HG03280 (cell line): ENCODE measurements around the gene MAP3K20.
"Not testable (repeated sequence)": the region's sequence is repeated elsewhere in the genome, so short reads cannot be mapped to it uniquely, and the experiment has no call there.

Experiments used
- ATAC-seq: cut with Tn5 transposase; IDR thresholded peaks from one replicate; pipeline ENCODE4 v1.9.1; 2021; ENCODE audit warnings: mild to moderate bottlenecking, moderate library complexity; ENCODE audit not compliant: unreplicated experiment

MAP3K20 gene

DNA sequence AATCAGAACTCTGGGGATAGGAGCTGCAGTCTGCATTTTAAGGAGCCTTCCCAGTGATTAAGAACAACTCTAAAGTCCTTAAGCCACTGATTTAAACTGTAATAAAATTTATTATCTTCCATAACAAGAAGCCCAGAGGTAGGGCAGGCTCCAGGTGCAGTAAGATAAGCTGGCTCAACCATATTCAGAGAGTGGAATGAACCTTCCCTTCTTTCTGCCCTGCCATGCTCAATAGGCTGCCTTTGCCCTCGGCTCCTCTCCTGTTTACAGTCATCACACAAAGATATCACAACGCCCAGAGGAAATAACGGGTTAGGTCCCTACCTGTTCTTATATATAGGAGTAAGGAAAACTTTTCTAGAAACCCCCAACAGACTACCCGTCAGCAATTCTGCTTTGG is 188.5 kb downstream of the MAP3K20 start:
- no peak for ATAC-seq

DNA sequence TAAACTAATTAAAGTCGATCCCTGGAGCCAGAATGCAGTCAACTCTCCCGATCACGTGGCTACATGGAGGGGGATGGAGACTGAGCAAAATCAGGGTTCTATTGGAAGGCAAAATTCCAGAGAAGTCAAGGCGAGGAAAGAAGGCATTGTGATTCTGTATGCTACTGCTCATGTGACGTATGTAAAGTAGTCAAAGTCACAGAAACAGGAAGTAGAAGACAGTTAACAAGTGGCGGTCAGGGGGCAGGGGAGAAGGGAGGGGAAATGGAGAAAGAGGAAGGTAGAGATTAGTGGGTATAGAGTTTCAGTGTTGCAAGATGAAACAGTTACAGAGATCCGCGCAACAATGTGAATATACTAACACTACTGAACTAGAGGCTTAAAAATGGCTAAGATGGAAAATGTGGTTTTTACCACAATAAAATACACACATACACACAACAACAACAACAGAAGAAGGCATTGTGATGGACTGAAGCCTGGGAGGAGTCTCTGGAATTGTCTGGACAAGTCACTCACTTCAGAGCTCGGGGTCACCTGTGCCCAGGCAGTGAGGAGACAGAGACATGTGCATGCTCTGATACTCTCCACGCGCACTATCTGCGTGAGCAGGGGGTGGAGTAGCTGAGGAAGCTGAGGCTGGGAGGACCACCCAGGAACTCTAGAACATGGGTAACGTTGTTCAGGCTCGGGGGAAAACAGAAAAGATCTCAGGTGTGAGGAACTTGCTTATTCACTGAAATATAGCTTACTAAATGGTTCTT is 189.1 kb downstream of the MAP3K20 start:
- peak; percentile 97 for ATAC-seq

DNA sequence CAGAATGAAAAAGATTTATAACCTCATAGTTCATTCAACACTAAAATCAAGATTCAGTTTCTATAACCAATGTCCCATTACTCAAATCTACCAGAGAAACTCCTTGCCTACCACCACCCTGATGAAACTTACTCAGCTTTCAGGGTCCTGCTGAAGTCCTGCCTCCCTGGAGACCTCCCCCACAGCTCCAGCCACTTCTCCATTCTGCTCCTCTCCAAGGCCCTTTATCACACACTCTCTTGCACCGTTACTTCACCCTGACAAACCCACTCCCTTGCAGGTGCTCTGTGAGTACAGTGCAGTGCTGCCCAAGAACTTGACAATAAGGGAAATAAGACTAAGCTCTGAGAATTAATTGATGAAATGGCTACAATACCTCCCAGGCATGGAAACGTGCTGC is 195.5 kb downstream of the MAP3K20 start:
- ATAC-seq: no peak

DNA sequence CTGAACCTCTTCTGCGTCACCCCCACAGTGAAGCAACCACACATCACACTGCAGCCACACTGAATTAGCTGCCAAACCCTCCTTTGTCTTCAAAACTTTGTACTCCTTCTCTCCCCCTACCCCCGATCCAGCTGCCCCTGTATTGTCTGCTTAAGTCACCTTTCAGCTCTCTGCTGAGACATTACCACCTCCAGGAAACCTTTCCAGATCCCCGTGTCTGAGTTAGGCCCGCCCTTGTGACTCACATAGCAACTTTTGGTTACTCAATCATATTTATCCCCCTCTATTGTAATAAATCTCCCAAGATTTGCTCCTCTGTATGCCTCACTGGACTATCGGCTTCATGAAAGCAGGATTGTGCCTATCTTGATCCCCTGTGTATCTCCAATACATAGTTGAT is 196.2 kb downstream of the MAP3K20 start:
- no peak for ATAC-seq

DNA sequence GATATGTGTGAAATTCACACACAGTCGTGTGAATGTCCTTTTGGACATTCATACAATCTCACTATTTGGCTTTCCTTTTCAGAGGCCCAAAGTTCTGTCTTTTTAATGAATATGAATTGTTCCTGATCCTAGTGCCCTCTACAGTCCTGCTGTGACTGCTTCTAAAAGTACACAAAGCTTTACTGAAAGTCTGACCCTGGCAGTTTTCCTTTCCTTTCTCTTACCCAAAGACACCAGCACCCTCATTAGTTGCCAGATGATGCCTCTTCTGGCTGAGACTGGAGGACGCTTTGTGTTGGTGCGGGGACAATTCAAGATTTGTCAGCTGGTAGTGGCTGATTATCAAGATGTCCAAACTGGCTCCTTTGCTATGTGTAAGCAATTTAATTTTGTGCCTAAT is 197.2 kb downstream of the MAP3K20 start:
- no peak for ATAC-seq

DNA sequence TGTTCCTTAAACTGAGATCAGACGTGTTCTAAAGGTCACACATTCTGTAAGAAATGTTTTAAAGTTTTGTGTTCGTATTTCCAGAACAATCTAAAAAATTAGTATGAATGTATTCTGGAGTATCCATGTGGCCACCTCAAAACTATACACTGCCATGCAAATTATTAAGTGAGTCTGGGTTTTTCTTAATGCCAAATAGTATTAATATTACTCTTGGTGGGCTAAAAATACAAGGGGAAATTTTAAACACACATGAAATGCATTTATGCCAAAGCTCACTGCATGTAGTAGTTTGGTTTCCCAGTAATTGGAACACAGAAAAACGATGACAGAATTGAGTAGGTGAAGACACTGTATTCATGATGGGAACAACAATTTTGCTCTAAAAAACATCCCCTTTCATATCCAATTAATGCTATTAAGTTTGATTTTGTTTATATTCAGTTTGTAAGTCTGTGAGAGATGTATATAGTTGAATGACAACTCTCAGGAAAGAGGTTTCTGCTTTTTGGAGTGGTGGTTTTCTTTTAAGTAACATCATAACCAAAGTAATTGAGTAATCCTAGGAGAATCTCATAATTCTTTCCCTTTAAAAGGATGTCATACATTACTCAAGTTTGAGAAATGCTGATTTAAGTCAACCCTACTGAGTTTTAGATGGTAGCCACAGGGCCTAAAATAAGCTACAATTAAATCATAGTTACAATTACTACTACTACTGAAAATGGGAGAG is 203.3 kb downstream of the MAP3K20 start:
- no peak for ATAC-seq

DNA sequence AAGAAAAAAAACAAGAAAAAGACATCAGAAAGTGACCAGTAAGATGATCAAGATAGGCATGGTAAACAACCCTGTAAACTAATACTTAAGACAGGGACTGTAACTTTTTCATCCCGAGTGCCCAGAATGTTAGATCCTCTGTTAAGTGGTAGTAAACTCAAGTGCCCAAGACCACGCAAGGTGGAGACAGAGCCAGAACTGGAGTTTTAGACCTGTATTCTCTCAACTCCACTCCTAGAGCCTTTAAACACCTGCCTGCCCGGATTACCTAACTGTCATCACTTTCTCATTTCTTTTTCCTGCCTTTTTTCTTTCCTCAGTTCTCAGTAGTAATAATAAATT is 203.9 kb downstream of the MAP3K20 start:
- no peak for ATAC-seq

DNA sequence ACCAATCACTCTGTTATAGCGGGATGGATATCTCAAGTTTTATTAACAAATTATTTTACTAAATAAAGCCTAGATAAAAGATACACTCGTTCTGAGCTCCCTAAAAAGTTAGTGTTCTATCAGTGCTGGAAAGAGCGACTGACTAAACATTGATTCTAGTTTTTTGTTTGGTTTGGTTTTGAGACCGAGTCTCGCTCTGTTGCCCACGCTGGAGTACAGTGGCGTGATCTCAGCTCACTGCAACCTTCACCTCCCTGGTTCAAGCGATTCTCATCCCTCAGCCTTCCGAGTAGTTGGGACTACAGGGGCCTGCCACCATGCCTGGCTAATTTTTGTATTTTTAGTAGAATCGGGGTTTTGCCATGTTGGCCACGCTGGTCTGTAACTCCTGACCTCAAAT is 205.2 kb downstream of the MAP3K20 start:
- no peak for ATAC-seq

DNA sequence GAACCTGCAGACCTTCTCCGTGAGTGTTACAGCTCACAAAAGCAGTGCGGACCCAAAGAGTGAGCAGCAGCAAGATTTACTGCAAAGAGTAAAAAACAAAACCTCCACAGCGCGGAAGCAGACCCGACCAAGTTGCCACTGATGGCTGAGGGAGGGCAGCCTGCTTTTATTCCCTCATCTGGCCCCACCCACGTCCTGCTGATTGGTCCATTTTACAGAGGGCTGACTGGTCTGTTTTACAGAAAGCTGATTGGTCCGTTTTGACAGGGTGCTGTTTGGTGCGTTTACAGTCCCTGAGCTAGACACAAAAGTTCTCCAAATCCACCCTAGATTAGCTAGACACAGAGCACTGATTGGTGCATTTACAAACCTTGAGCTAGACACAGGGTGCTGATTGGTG is 206.3 kb downstream of the MAP3K20 start:
- ATAC-seq: not testable (repeated sequence)

DNA sequence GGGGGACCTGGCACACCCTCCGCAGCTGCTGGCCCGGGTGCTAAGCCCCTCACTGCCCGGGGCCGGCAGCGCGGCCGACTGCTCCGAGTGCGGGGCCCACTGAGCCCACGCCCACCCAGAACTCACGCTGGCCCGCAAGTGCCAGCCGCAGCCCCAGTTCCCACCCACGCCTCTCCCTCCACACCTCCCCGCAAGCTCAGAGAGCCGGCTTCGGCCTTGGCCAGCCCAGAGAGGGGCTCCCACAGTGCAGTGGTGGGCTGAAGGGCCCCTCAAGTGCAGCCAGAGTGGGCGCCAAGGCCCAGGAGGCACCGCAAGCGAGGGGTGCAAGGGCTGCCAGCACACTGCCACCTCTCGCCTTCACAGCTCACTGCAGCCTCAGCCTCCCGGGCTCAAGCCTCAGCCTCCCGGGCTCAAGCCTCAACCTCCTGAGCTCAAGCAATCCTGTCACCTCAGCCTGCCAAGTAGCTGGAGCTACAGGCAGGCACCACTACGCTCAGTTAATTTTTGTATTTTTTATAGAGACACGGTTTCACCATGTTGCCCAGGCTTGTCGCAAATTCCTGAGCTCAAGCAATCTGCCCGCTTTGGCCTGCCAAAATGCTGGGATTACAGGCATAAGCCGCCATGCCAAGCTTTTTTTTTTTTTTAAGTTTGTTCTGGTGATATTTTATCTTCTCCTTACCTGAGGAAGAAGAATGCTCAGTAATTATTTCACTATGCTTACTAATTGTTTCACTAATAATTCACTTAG is 207.3 kb downstream of the MAP3K20 start:
- no peak for ATAC-seq

DNA sequence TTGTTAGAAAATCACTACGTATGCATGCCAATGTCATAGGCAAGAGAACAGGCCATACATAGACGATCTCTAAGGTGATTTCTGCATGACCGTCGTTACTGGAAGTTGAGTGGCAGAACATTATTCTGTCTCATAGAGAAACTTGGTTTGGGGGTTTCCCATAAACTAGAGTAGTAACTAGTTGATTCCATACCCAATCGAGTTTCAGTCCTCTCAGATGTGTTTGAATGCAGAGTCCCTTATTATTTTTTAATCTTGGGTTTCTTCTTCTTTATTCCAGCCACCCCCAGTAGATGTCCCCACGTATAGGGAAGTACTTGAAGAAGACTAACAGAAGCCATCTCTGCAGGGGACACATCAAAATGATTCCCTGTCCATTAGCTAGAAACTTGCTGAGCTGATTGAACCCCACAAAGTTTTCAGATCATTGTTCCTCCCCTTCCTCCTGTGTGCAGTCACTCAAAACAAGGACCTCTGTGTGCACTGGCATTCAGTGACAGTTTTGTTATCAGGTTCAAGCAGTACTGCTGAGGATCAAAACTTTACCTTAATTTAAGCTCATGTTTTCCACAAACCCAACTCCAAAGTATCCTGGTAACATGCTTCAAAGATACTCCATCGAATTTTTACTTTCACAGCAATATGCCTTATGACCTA is 210.6 kb downstream of the MAP3K20 start:
- no peak for ATAC-seq

DNA sequence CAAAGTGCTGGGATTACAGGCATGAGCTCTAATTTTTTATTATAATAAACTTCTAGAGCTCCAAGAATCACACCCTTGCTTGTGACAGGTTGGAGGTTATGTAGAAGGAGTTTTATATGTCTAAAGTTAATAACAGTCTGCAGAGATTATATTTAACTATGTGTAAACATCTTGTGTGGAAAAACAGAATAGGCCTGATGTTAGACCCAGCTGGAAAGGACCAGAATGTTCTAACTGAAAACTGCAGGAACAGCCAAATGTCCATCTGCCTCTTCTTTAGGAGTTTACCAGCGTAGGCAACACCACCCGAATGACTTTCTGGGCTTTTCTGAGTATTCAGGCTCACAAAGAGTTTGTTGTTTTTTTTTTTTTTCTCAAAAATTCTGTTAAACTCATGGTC is 211.9 kb downstream of the MAP3K20 start:
- no peak for ATAC-seq

DNA sequence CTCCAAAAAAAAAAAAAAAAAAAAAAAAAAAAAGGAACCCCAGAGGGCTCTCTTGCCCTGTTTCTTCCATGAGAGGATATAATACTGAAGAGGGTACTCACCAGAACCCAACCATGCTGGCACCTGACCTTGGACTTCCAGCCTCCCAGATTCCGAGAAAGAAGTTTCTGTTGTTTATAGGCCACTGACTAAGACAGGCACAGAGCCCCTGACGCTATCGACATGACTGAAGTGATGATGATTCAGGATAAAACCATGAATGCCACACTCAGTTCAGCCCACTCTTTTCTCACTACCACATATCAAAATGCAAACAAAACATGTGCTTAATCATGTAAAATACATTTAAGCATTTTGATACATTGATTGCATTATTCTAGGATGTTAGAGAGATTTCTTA is 212.9 kb downstream of the MAP3K20 start:
- ATAC-seq: no peak

DNA sequence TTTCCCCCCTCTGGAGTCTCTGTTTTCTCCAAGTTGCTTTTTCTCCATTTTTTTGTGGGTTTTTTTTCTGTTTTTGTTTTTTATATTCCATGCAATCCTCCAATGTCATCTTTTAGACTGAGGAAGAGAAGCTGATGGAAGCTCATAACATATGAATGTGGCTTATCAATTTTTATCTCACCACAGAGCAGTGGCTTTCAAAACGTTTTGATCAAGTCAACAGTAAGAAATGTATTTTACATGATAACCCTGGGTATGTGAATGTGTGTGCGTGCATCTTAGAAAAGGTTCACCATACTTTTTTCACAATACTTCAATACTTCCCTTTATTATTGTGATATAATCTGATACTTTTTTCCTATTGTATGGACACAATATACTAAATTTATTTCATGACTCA is 214.4 kb downstream of the MAP3K20 start:
- no peak for ATAC-seq

DNA sequence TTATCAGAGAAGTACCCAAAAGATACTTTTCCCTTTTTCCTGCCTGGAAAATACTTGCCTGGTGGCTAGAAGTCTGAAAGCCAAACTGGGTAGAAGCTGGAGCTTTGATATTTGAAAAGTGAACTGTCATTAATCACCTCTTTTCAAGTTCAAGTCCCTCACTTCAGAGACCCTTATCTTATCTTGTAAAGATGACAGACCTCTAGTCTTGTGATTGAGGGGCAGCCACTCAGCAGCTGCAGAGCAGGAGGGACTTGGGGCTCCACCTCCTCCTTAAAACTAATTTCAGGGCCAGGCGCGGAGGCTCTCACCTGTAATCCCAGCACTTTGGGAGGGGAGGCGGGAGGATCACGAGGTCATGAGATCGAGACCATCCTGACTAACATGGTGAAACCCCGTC is 214.9 kb downstream of the MAP3K20 start:
- ATAC-seq: no peak

DNA sequence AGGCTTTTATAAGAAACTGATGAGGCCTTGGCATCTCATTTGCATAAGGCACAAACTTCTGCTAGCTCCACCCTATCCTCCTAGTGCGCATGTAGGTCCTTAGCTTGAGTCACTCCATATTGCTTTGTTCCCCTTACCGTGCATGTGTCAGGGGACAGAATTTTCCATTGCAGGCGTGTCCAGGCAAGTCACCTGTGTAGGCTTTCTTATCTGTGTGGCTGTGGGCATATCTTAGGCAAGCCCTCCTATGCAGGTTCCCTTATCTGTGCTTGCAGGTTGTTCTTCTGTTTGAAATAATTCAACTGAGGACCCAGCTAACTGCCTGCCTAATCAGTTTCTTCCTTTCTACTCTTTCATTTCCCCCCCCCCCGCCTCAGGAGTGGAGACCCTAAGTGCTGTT is 215.8 kb downstream of the MAP3K20 start:
- ATAC-seq: no peak

DNA sequence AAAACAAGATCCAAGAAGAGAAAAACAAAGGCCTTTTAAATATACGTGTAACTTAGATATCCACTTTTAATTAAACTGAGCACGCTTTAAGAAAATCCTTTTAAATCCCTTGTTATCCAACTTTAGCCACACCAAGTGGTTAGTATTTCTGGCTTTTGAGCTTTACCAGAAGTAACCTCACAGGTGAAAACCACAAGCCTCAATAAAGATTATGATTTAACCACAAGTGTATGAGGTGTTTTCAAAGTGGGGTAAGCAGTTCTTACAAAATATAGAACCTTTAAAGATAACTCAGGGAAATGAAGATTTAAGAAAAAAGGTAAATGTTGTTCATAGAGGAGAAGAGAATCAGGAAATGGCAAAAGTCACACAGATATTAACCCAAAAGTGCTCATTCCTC is 220.6 kb downstream of the MAP3K20 start:
- no peak for ATAC-seq

DNA sequence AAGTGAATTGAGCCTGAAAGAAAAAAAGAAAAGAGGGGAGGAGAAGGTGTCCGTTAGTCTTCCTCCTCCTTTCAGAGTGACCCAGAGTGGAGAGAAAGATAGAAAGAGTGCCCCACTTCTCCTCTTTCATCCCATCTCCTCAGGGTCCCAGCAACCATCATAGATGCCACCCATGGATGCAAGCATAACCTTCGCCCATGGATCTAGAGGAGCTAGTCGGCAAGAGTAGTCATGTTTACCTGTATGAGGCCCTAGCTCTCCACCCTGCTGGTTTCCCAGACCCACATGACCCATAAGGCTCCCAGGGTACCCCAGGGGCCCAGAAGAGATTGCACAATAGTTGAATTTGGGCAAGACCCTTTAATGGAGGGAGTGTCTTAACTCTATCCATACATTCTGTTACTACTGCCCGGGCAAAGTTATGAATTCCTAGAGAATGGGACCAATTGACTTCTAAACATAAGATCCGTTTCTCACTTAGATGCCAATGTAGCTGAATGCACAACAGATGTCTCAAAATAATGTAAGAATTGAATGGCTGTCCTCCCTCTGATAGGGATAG is 223.0 kb downstream of the MAP3K20 start:
- ATAC-seq: no peak

DNA sequence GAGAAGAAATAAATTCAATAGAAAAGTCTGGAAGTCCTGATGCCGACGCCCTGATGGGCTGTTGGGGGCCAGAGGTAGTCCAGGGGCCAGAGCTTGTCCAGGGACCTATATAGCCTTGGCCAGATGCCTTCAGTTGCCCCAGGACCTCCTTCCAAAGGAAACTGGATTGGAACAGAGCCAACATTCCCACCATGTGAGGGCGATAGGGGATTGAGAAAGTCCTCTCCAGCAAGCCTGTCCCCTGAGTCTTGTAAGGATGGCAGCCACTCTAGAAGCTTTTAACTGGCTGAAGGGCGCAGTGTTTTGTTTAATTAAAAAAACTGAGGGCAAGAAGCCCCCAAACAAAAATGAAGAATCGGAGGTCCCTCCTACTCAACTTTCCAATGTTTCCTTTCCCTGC is 224.1 kb downstream of the MAP3K20 start:
- ATAC-seq: no peak

DNA sequence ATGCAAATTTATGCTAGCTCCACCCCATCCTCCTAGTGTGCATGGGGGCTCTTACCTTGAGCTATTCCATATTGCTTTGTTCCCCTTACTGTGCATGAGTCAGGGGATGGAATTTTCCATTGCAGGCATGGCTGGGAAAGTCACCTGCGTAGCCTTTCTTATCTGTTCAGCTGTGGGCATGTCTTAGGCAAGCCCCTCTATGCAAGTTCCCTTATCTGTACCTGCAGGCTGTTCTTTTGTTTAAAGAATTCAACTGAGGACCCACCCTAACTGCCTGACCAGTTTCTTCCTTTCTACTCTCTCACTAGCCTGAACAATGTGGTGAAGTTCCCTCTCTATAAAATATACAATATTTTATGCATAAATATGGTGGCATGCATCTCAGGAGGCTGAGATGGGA is 224.8 kb downstream of the MAP3K20 start:
- ATAC-seq: no peak

DNA sequence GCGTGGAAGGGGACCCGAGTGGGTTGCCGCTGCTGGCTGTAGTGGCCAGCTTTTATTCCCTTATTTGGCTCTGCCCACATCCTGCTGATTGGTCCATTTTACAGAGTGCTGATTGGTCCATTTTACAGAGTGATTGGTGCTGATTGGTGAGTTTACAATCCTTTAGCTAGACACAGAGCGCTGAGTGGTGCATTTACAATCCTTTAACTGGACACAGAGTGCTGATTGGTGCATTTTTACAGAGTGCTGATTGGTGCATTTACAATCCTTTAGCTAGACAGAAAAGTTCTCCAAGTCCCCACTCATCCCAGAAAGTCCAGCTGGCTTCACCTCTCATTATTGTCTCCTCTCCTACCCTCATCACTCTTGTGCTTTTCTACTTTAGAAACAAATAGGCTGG is 225.9 kb downstream of the MAP3K20 start:
- not testable (repeated sequence) for ATAC-seq
